GM12874 (cell line): ENCODE data around the gene JMJD8.

Source experiments
- CTCF ChIP-seq: IDR thresholded peaks from 2 replicates; pipeline ENCODE4 v1.5.1; 2011; ENCODE audit warnings: low read depth, mild to moderate bottlenecking, control low read depth, low read length, moderate library complexity; ENCODE audit not compliant: insufficient read depth

JMJD8 gene

GRCh38 chr16:709566-710499, 25.7 kb upstream of the JMJD8 start:
- no peak for TF ChIP-seq CTCF

- TF ChIP-seq CTCF: no peak
Observed at GRCh38 chr16:708959-709358, 24.8 kb upstream of the JMJD8 start.

- TF ChIP-seq CTCF: no peak
Observed at GRCh38 chr16:708019-708418, 23.9 kb upstream of the JMJD8 start.

GRCh38 chr16:707062-707538, 23.0 kb upstream of the JMJD8 start:
- no peak for TF ChIP-seq CTCF

- no peak for TF ChIP-seq CTCF
Observed at GRCh38 chr16:706189-707061, 22.3 kb upstream of the JMJD8 start.

GRCh38 chr16:705431-706188, 21.5 kb upstream of the JMJD8 start, which contains the start of gene FBXL16:
Gene FBXL16, minus strand, starts transcription at chr16:705801. Its CDS starts 8,396 bp downstream, at chr16:697405.
- no peak for TF ChIP-seq CTCF
